GM12892 (cell line): ENCODE data around the gene ZNF747.

Experiments
- DNase-seq: peaks from one replicate; pipeline ENCODE4 v3.0.0; 2011; ENCODE audit not compliant: insufficient read length
- FAIRE-seq: peaks from 2 replicates; lab custom pipeline; 2011; peaks lifted over from hg19 to GRCh38; lab: Jason Lieb, UNC
- POLR2A ChIP-seq: IDR thresholded peaks from 2 replicates; pipeline ENCODE4 v1.6.1; 2011; ENCODE audit warnings: low read depth, low read length, control low read depth
- POLR2AphosphoS5 ChIP-seq: IDR thresholded peaks from 2 replicates; pipeline ENCODE4 v1.6.1; 2011; ENCODE audit warnings: low read depth, low read length, control low read depth
- TAF1 ChIP-seq: IDR thresholded peaks from 2 replicates; pipeline ENCODE4 v1.6.1; 2011; ENCODE audit warnings: low read depth, mild to moderate bottlenecking, control low read depth, low read length, borderline replicate concordance

ZNF747 gene

GRCh38 chr16:30491229-30491628 lies 43.4 kb downstream of the ZNF747 start:
- no peak for FAIRE-seq
- DNase-seq, result no peak
- TF ChIP-seq POLR2AphosphoS5 (no peak), TAF1 (no peak), POLR2A (no peak)

- no peak for DNase-seq
- no peak for FAIRE-seq
- TF ChIP-seq TAF1 (no peak), POLR2AphosphoS5 (no peak), POLR2A (no peak)
These were observed 44.4 kb downstream of the ZNF747 start for GRCh38 chr16:30490210-30490609.

- FAIRE-seq (no peak), DNase-seq (no peak)
- TF ChIP-seq POLR2A, result no peak
- no peak for TF ChIP-seq TAF1
- no peak for TF ChIP-seq POLR2AphosphoS5
These were observed 45.7 kb downstream of the ZNF747 start for GRCh38 chr16:30488764-30489605.

GRCh38 chr16:30485818-30486436 lies 48.7 kb downstream of the ZNF747 start:
- no peak for FAIRE-seq
- no peak for TF ChIP-seq TAF1

GRCh38 chr16:30484887-30485286 lies 49.8 kb downstream of the ZNF747 start:
- no peak for FAIRE-seq
- TF ChIP-seq TAF1, result no peak
- no peak for TF ChIP-seq POLR2AphosphoS5
- TF ChIP-seq POLR2A, result no peak
- DNase-seq, result no peak

More at GRCh38 chr16:30485818-30486436, 48.7 kb downstream of the ZNF747 start:
- DNase-seq, result no peak

GRCh38 chr16:30482366-30482765 lies 52.3 kb downstream of the ZNF747 start:
- FAIRE-seq, result no peak
- no peak for DNase-seq
- no peak for TF ChIP-seq POLR2A
- no peak for TF ChIP-seq POLR2AphosphoS5
- TF ChIP-seq TAF1, result no peak

GRCh38 chr16:30481381-30481780 lies 53.3 kb downstream of the ZNF747 start:
- FAIRE-seq (no peak), DNase-seq (no peak)
- no peak for TF ChIP-seq POLR2AphosphoS5
- no peak for TF ChIP-seq POLR2A
- no peak for TF ChIP-seq TAF1
